ENCODE measurements around the gene FAM53B.

The FAM53B gene

DNA sequence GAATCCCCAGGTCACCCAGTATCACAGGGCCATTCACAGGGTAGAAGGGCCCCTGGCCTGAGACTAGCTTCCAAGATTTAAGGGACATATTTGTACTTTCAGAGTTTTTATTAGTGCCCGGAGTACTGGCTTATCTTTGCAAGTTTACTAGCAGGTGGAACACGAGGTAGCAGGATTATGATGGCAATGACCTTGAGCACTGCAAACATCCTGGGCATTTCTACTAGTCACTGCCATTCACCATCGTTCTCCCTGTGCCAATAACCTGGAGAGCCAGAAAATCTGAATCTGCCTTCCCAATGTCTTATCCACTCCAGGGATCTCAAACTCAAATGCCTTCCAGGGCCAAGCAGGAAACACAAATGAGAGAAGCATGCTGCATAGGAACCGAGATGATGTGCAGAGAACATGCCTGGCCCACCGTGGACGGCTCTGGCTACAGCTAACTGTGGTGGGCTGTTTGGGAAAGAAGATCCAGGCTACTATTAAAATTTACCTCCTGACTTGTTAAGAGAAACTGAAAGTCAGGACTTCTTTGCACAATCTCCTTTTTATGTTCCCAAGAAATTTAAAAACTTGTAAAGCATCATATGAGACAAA is 16.7 kb downstream of the FAM53B start:
- DNase-seq = no peak

DNA sequence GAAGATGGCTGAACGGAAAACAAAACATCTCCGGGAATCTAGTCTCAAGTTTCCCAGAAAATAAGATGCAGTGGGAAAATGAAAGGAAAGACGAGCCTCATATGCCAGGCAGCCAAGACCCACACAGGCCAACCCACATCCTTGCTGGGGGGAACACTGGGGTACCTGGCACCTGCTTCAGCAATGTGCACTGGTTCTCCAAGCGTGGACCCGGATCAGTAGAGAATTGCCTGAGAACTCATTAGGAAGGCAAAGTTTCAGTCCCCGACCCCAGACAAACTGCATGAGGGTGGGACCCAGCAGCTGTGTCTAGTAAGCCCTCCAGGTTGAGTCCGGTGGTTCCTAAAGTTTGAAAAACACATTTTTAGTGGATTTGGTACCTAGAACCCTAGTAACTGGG is 18.4 kb downstream of the FAM53B start:
- no peak for DNase-seq

DNA sequence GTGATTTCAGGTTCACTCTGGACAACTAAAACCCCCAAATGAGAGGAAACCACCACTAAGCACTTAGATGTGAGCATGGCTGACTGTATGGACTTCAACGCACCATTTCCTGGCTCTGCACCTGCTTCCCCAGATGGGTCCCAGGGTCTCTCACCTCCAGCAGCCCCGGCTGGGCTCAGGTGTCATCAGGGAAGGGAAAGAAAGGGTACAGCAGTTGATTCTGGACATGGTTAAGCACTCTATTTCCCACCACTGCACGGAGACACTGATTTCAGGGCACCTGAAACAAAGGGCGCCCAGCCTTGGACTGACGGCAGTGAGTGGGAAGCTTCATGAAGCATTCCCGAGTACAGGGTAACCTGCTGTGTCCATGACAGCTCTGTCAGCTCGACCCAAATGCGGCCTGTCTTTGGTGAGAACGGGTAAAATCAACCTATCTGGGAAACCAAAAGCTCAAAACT is 19.0 kb downstream of the FAM53B start:
- no peak for DNase-seq

DNA sequence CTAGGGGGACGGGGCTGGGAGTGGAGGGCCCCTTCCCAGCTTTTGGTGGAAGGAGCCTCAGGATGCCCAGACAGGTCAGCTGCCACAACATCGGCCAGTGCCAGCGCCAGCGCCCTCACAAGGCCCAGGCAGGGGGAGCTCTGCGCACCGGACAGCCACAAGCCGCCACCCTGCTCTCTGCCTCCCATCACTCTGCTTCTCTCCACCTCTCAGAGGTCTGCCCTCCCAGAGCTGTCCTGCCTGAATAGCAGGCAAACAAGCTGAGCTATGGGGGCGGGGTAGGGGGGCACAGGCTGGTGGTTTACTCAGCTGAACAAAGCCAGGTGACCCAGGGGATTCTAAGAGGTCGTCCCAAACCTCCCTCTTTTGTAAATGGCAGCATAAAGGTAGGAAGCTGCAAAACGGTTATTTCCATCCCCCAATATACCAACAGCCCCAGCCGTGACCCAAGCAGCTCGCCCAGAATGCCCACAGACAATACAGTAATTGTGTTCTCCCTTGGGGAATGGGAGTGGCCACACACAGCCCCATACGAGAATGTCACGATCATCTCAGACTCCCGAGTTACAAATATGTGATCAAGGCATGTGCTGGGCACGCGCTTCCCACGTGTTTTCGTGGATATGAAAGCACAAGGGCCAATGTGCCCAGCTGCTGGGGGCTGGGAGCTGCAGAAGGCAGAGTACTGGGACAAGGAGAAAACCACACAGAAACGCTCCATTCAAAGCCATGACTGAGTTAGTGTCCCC is 19.7 kb downstream of the FAM53B start:
- DNase-seq = no peak

DNA sequence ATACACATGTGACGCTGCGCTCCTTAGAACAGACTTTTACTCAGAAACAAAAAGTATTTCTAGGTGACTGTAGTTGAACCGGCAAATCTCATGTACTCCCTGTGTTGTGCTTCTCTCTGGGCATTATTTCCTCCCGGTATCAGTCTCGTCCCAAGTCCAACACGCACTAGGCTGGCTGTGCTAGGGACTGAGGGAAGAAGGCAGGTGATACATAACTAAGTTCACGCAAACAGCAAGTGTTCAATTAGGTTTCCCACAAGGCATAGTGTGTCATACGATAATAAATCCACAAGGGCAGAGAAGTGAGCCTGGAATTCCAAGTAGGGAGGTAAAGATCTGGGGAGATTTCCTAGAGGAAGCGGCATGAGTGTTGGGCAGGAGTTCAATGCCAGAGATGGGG is 20.4 kb downstream of the FAM53B start:
- no peak for DNase-seq

- DNase-seq = peak; percentile 93
These were observed 21.1 kb downstream of the FAM53B start for GRCh38 chr10:124722798-124723783.

DNA sequence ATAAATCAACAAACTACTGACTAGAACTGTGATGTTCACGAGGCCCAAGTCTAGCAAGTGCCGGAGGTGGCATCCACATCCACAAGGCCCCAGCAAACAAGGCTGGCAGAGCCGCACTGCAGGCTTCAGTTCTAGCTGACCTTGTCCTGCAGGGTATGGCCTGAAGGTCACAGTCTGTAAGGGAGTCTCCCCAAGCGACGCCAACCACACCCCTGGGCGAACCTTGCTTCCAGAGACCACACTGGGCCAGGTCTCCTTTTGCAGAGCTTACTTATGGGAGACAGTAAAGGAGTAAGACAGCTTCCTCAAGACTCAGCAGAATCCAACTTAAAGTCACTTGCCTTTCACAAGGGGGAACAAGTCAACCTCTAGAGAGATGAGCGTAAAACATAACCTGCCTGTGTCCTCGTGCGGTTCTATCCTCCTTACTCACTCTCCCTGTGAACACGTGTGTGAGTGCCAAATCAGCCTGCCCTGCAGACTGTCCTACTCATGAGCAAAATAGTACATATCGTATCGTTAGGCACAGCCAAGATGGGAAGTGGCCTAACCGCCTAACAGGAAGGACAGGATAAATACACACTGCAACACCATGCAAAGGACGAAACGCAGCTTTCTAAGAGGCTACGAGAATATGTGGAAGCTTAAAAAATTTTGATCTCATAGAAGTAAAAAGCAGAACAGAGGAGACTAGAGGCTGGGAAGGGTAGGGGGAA is 22.7 kb downstream of the FAM53B start:
- no peak for DNase-seq

DNA sequence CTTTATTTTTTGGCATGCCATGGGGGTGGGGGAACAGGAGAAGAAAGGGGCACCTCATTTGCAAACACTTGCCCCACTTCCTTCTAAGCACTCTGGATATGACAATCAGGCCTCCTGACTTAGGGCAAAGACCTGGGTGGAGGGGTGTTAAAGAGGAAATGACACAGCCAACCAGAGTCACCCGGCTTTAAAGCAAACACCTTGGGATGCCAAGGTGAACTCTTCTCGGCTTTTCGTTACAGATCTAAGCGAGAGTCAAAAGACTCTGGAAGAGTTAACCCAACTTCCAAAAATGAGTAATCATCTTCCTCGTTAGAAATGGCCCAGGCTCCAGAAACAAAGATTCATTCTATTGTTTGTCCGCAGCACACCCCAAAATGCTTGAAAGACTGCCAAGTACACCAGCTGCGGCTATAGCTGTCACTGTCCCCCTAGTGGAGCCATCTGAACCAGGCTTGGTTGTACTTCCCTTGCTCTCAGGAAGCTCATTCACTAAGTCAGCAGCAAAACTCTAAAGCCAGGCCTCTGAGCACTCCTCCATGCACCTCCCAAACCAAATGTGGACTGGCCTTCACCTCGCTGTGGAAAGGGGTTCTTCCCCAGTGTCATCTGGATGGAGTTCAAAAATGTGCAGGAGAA is 24.8 kb downstream of the FAM53B start:
- peak; percentile 88 for DNase-seq

GRCh38 chr10:124717911-124718741 is 26.1 kb downstream of the FAM53B start:
- peak; percentile 96 for DNase-seq

- DNase-seq = no peak
These were observed 27.0 kb downstream of the FAM53B start for GRCh38 chr10:124717041-124717757.

DNA sequence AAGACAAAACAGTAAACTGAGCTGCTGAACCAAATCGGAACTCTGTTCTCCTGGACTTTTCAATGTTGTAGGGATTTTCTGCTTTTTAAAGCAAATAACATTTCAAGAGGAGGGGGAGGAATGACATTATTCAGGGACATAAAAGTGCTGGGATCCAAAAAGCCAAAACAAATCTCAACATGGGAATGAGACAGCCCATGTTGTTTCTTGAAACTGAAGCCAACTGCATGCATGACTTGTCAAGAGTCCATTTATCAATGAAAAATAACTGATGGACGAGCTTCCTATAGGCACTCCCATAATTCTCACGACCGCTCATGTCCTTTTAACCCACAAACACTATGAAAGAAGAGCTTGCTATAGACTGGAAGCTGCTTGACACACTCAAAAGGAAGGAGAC is 27.8 kb downstream of the FAM53B start:
- no peak for DNase-seq

GRCh38 chr10:124715439-124715838 is 28.7 kb downstream of the FAM53B start:
- no peak for DNase-seq

DNA sequence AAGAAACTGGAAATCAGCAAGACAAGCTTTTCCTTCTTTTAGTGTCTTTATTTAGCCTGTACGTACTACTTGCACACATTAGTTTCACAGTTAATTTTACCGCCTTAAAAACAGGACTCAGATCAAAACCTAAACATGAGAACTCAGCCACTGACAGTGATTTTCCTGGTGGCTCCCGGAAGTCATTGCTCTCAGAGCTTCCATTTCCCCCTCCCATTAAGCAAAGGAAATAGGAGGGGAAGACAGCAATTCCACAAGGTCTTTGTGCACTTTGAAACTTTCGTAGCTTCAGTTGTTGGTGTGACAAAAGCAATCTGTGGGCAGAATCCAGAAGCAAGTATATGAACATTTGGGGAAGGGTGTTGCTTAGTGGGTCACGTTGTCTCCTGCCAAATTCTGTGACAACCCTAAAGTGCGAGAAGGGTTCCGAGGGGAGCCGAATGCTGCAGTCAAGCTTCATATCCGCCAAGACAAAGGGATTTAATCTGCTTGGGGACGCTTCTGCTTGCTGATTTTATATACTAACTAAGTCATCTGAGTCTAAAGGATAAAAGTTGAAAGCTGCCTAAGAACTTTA is 30.4 kb downstream of the FAM53B start:
- DNase-seq = no peak

DNA sequence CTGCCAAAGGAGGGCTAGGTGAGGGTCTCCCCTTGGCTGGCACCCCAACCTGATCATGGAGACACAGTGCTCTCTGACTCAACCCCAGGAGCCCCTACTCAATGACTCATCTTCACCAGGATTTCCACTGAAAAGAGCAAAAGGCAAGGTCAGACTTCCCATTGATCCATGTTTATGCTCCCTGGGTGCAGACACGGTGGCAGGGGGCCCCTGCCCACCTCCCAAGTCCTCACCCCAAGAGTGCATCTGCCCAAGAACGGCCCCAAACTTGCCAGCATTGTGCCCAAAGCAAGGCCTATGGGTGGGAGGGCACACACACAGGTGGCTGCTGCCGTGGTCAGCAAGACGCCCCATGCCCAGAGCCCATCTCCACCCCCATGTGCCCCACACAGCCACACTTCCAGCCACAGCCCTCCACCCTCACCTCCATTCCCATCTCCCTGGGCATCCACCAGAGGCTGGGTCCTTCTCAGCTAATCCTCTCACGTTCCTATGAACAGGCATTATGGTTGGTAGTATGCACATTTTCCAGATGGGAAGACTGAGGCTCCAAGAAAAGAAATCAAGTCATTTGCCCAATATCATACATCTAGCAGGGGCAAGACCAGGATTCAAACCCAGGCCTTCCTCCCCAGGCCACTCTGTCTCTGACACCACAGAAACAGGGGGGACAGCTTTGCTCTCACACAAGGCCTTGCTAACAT is 31.3 kb downstream of the FAM53B start:
- no peak for DNase-seq

GRCh38 chr10:124711145-124711544 is 33.0 kb downstream of the FAM53B start:
- DNase-seq = no peak

- DNase-seq = no peak
These were observed 33.8 kb downstream of the FAM53B start for GRCh38 chr10:124710266-124710881.

GRCh38 chr10:124709861-124710260 is 34.3 kb downstream of the FAM53B start:
- DNase-seq = no peak

DNA sequence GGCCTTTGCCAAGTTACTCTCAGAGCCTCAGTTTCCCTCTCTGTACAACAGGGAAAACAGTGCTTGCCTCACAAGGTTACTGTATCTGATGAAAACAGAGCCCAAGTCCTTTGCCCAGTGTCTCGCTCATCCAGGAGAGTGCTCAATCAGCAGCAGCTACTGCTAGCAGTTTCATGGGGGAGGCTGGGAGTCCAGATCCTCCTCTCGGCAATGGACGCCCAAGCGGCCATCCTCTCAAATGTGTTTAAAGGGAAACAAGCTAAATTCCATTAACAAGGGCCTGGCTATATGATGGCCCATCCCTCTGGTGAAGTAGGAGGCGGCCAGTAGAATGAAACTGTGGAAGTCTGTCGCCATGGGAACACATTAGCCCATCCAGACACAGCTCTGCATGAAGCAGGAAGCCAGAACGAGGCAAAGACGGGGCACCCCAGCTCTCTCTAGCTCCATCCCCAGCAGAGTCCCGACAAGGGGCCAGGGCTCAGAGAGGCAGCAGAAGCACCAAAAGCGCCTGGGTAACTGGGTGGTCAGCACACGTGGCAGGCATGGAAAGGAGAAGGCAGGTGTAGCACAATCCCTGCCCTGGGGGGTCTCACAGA is 35.2 kb downstream of the FAM53B start:
- no peak for DNase-seq
